HG03066 (cell line): ENCODE measurements around the gene PCID2.

Experiments used
- ATAC-seq: cut with Tn5 transposase; IDR thresholded peaks from one replicate; pipeline ENCODE4 v1.9.1; 2021; ENCODE audit warnings: low read depth; ENCODE audit not compliant: unreplicated experiment

Gene PCID2

GRCh38 chr13:113190181-113190580 lies 18.3 kb downstream of the PCID2 start:
- ATAC-seq, result no peak

GRCh38 chr13:113187883-113188665 lies 20.4 kb downstream of the PCID2 start:
- ATAC-seq, result no peak

GRCh38 chr13:113187263-113187669 lies 21.2 kb downstream of the PCID2 start:
- no peak for ATAC-seq

GRCh38 chr13:113186061-113186900 lies 22.2 kb downstream of the PCID2 start:
- peak; percentile 96 for ATAC-seq

- no peak for ATAC-seq
Measured at GRCh38 chr13:113184568-113185440, 23.7 kb downstream of the PCID2 start.

- no peak for ATAC-seq
Measured at GRCh38 chr13:113183450-113184129, 24.9 kb downstream of the PCID2 start.

GRCh38 chr13:113182046-113182445 lies 26.4 kb downstream of the PCID2 start:
- no peak for ATAC-seq

- ATAC-seq, result no peak
Measured at GRCh38 chr13:113179374-113180230, 28.9 kb downstream of the PCID2 start.

GRCh38 chr13:113178896-113179167 lies 29.6 kb downstream of the PCID2 start:
- ATAC-seq, result no peak

- ATAC-seq, result no peak
Measured at GRCh38 chr13:113178070-113178895, 30.2 kb downstream of the PCID2 start.

GRCh38 chr13:113176822-113177221 lies 31.6 kb downstream of the PCID2 start:
- ATAC-seq, result no peak

- no peak for ATAC-seq
Measured at GRCh38 chr13:113176280-113176679, 32.2 kb downstream of the PCID2 start.

- no peak for ATAC-seq
Measured at GRCh38 chr13:113172419-113172926, 36.0 kb downstream of the PCID2 start.

- ATAC-seq, result no peak
Measured at GRCh38 chr13:113171250-113172125, 37.0 kb downstream of the PCID2 start.

- ATAC-seq, result no peak
Measured at GRCh38 chr13:113170511-113170910, 38.0 kb downstream of the PCID2 start.

GRCh38 chr13:113169277-113170272 lies 38.9 kb downstream of the PCID2 start:
- no peak for ATAC-seq
